ENCODE measurements around the gene C9orf43. TPM values are rescaled to one million over a fixed set of nuclear protein-coding genes. Genes with fewer than 3 reads are reported as not detected.
"Not testable (repeated sequence)": the region's sequence is repeated elsewhere in the genome, so short reads cannot be mapped to it uniquely, and the experiment has no call there.

Gene C9orf43
- total RNA-seq, 1 donor from 2014 or later, result 0.51 TPM

DNA sequence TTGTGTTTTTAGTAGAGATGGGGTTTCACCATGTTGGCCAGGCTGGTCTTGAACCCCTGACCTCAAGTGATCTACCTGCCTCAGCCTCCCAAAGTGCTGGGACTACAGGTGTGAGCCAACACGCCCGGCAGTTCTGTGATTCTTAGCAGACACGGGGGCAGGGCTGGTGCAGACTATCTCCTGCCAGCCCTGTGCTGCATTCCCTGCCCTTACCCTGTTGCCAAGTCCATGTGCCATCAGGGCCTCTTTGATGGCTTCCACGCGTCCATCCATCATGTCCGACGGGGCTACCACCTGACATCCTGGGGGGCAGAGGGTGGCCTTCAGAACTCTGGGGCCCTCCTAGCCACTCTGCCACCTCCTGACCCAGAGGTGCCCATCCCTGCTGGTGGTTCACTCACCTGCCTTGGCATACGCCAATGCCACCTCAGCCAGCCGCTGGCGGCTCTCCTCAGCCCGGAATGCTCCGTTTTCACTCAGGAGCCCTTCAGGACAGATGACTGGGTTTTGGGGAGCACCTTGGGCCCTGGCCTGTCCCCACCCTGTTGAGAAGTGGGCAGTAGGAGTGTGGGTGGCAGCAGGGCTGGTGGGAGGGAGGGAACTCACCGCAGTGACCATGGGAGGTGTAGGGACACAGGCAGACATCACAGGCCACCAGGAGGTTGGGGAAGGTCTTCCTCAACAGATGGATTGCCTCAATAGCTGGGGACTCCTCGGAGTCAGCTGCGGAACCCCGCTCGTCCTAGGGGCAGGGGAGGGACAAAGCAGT lies 20.2 kb upstream of the C9orf43 start:
- intact Hi-C loops (cut with micrococcal nuclease), result no loop called here
- no peaks in the 10 kb centered on the region for H3K4me1 Mint-ChIP-seq
- no peaks in the 10 kb centered on the region for H3K27me3 Mint-ChIP-seq
- no peaks in the 10 kb centered on the region for H3K9me3 Mint-ChIP-seq
- H3K27ac Mint-ChIP-seq, result no peak overlapping the region
- no peak for DNase-seq
- peaks cover 26% of the 10 kb centered on the region for H3K36me3 Mint-ChIP-seq (ENCODE audit: low read depth)
- no peak overlapping the region for H3K4me3 Mint-ChIP-seq

DNA sequence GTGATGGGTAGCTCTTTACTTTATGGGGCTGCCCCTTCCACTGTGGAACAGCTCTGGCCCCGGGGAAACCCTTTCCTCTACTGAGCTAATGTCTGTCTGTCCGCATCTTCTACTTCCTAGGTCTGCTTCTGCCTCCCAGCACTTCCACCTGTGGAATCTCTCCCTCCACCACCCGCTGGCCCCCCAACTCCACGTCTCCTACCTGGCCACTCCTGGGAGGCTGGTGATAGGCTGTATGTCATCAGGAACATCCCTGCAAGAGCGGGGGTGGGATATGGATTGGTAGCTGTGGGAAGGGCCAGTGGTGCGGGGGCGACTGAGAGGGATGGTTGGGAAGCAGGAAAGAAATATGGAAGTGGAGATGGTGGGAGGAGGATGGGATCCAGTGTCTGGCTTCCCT lies 18.6 kb upstream of the C9orf43 start:
- H3K27me3 Mint-ChIP-seq, result no peaks in the 10 kb centered on the region
- intact Hi-C loops (cut with micrococcal nuclease), result no loop called here
- no peak overlapping the region for H3K27ac Mint-ChIP-seq
- no peak overlapping the region for H3K4me3 Mint-ChIP-seq
- peaks cover 21% of the 10 kb centered on the region for H3K36me3 Mint-ChIP-seq (ENCODE audit: low read depth)
- H3K4me1 Mint-ChIP-seq, result peaks cover 3% of the 10 kb centered on the region
- no peak for DNase-seq
- no peaks in the 10 kb centered on the region for H3K9me3 Mint-ChIP-seq

DNA sequence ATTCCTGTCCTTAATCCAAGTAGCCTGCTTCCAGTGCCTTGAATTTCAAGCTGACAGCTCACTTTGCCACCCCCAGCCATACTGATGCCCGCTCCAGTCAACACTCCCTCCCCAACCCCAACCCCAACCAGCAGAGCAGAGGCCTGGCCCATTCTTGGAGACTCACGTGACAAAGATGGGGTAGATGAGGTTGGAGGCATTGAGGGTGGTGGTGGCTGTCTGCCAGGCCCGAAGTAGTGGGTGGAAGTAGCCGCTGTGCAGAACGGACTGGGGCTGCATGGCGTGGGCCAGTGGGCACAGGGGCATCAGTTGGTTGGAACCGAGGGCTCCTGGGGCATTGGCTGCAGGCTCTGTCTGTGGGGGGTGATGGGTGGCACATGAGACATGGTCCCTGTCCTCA lies 17.3 kb upstream of the C9orf43 start:
- Mint-ChIP-seq H3K27me3 (no peaks in the 10 kb centered on the region), H3K4me1 (peaks cover 5% of the 10 kb centered on the region), H3K36me3 (ENCODE audit: low read depth) (peaks cover 14% of the 10 kb centered on the region), H3K27ac (no peak overlapping the region), H3K9me3 (no peaks in the 10 kb centered on the region), H3K4me3 (no peak overlapping the region)
- intact Hi-C loops (cut with micrococcal nuclease), result no loop called here
- no peak for DNase-seq

- no peak for DNase-seq
- no peak overlapping the region for H3K4me3 Mint-ChIP-seq
- peaks cover 6% of the 10 kb centered on the region for H3K36me3 Mint-ChIP-seq (ENCODE audit: low read depth)
- no peaks in the 10 kb centered on the region for H3K27me3 Mint-ChIP-seq
- no peak overlapping the region for H3K27ac Mint-ChIP-seq
- H3K9me3 Mint-ChIP-seq, result no peaks in the 10 kb centered on the region
- intact Hi-C loops (cut with micrococcal nuclease), result no loop called here
- H3K4me1 Mint-ChIP-seq, result peaks cover 16% of the 10 kb centered on the region
Observed at GRCh38 chr9:113395000-113395861, 15.3 kb upstream of the C9orf43 start.

DNA sequence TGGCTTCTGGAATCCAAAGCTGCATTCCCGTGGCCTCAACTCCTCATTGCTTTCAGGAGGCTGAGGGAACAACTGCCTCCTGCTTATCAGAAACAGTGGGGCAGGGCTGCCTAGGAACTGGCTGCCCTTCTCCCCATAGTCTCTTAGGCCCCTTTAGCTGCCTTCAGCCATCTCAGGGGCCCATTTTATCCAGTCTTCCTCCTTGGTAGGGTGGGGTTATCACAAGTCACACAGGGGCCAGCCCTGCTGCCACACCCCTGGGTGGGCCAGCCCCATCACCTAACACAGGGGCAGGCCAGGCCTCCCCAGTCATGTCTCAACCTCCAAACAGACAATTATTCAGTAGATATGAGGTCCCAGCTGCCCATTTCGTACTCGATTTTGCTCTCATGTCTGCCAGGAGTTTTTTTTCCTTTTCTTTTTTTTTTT lies 13.3 kb upstream of the C9orf43 start:
- intact Hi-C loops (cut with micrococcal nuclease), result no loop called here
- no peak for DNase-seq
- Mint-ChIP-seq H3K27me3 (no peaks in the 10 kb centered on the region), H3K27ac (no peak overlapping the region), H3K4me3 (no peak overlapping the region), H3K36me3 (ENCODE audit: low read depth) (peaks cover 5% of the 10 kb centered on the region), H3K9me3 (no peaks in the 10 kb centered on the region), H3K4me1 (peaks cover 23% of the 10 kb centered on the region)

DNA sequence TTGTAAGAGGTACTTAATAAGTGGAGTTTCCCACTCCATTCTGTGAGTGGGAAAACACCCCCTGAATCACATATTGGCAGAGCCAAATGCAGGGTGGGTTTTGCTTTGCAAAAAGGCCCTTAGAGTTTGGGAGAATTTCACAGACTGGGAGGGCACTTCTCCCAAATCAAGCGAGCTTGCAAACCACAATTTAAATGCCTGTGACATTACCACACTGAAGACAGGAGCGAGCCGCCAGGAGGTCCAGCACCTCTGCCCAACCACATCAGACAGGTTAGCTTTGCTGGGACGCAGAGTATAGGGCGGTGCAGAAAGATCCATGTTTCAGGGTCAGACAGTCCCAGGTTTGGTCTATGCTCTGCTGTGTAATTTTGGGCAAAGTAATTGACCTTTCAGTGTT lies 11.8 kb upstream of the C9orf43 start:
- peaks cover 23% of the 10 kb centered on the region for H3K4me1 Mint-ChIP-seq
- H3K36me3 Mint-ChIP-seq (ENCODE audit: low read depth), result no peaks in the 10 kb centered on the region
- H3K27me3 Mint-ChIP-seq, result no peaks in the 10 kb centered on the region
- intact Hi-C loops (cut with micrococcal nuclease), result no loop called here
- DNase-seq, result no peak
- no peak overlapping the region for H3K27ac Mint-ChIP-seq
- no peaks in the 10 kb centered on the region for H3K9me3 Mint-ChIP-seq
- peak overlapping the region; percentile 57 for H3K4me3 Mint-ChIP-seq

DNA sequence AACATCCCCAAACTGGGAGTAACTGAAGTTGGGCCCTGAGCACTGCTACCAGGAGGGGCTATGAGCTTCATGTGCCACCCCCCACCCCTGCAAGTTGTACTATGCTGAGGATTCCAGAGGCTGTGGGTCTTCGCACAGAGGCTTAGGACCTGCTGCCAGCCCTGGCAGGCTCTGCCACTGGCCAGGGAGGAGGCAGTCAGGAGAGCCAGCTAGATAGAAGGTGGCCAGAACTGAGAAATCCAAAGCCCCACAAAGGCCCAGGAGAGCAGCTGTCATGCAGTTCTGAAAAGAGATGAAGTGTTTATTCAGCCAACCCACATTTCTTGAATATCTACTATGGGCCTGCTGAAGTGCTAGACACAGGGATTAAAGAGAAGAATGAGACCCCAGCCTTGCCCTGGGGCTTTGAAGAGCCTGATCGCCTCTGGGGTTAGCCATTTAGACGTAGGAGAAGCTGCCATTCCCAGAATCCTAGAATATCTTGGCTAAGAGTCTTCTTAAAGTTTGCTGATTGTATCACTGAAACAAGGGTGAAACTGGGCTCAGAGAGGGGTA lies 10.8 kb upstream of the C9orf43 start:
- H3K36me3 Mint-ChIP-seq (ENCODE audit: low read depth), result no peaks in the 10 kb centered on the region
- intact Hi-C loops (cut with micrococcal nuclease), result loop anchor here (2.0 kb wide), 2 partner anchors 23 to 59 kb away; partner anchors contain the start of genes HDHD3 and WDR31
- peak overlapping the region; percentile 51 for H3K27ac Mint-ChIP-seq
- peaks cover 23% of the 10 kb centered on the region for H3K4me1 Mint-ChIP-seq
- no peak for DNase-seq
- no peaks in the 10 kb centered on the region for H3K9me3 Mint-ChIP-seq
- H3K4me3 Mint-ChIP-seq, result peak overlapping the region; percentile 96
- no peaks in the 10 kb centered on the region for H3K27me3 Mint-ChIP-seq

DNA sequence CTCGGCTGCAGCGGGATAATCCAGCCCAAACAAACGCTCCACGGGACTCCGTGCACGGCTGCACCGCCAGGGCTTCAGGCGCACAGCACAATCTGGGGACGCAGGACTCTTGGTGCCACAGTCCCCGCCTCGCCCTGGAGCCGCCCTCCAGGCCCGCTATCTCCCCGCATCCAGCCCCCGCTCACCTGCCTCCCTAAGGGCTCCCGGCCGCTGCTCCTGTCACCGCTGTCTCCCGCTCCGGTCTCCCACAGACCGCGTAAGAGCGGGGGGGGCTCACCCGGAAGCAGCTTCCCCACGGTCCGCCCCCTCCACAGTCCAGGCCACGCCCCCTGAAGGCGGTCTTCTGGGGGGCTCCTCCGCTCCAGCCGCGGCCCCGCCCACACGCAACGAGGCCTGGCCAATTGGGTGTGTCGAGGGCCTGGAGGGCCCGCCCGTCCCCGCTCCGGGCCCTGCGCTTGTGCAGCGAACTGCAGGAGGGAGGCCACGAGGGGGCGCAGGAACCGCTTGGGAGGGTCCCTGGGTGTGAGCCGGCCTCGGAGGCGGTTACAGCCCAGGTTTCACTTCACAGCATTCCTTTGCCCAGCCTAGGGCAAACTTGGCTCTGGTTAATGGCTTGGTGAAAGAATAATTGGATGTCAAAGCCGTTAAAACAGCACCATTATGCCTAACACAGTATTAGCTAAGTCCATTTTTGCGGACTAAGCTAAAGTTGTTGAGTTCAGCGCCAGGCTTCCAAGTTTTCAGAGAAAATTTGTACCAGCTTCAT lies 9.3 kb upstream of the C9orf43 start, which contains the start of gene ALAD:
TSS of gene ALAD (minus strand) at position 258 of the 766 bp plus-strand sequence. CDS start 7,725 bp downstream, outside the sequence.
- peak; percentile 100 for DNase-seq
- H3K27me3 Mint-ChIP-seq, result no peaks in the 10 kb centered on the region
- peaks cover 23% of the 10 kb centered on the region for H3K4me1 Mint-ChIP-seq
- intact Hi-C loops (cut with micrococcal nuclease), result loop anchor here (1.0 to 2.0 kb wide), 10 partner anchors 9 to 257 kb away; partner anchors contain the start of genes C9orf43, CDC26, FKBP15 and HDHD3
- peak within 1 kb of the TSS; percentile 96 for H3K4me3 Mint-ChIP-seq
- no peaks in the 10 kb centered on the region for H3K9me3 Mint-ChIP-seq
- H3K36me3 Mint-ChIP-seq (ENCODE audit: low read depth), result no peaks in the 10 kb centered on the region
- H3K27ac Mint-ChIP-seq, result peak within 1 kb of the TSS; percentile 90

DNA sequence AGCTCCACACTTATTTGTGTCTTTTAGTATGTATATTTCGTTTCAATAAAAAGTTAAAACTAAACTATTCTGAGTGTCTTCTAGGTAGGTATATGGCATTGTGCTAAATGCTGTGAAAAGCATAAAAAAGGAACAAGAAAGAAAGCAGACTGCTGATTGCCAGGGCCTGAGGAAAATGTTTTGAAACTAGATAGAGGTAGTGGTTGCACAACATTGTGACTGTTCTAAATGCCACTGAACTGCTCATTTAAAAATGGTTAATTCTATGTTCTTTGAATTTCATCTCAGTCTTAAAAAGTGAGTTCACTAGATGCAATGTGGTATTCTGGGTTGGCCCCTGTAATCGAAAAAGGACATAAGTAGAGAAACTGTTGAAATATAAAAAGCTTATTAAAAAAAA lies 6.9 kb upstream of the C9orf43 start:
- no peak for DNase-seq
- no peak overlapping the region for H3K27ac Mint-ChIP-seq
- intact Hi-C loops (cut with micrococcal nuclease), result no loop called here
- peaks cover 31% of the 10 kb centered on the region for H3K4me1 Mint-ChIP-seq
- H3K27me3 Mint-ChIP-seq, result no peaks in the 10 kb centered on the region
- H3K36me3 Mint-ChIP-seq (ENCODE audit: low read depth), result peaks cover 17% of the 10 kb centered on the region
- no peak overlapping the region for H3K4me3 Mint-ChIP-seq
- no peaks in the 10 kb centered on the region for H3K9me3 Mint-ChIP-seq

DNA sequence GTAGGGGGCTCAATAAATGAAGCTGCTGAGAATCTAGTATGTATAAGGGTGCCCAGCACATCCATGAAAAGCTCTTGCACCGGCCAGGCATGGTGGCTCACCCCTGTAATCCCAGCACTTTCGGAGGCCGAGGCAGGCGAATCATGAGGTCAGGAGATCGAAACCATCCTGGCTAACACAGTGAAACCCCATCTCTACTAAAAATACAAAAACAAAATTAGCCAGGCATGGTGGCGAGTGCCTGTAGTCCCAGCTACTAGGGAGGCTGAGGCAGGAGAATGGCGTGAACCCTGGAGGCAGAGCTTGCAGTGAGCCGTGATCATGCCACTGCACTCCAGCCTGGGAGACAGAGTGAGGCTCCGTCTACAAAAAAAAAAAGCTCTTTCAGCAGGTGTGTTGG lies 4.2 kb upstream of the C9orf43 start:
- DNase-seq; H3K27ac Mint-ChIP-seq; H3K27me3 Mint-ChIP-seq; H3K4me3 Mint-ChIP-seq; intact Hi-C loops (cut with micrococcal nuclease); H3K9me3 Mint-ChIP-seq: not testable (repeated sequence)
- Mint-ChIP-seq H3K36me3 (ENCODE audit: low read depth) (peaks cover 34% of the 10 kb centered on the region), H3K4me1 (peaks cover 24% of the 10 kb centered on the region)

DNA sequence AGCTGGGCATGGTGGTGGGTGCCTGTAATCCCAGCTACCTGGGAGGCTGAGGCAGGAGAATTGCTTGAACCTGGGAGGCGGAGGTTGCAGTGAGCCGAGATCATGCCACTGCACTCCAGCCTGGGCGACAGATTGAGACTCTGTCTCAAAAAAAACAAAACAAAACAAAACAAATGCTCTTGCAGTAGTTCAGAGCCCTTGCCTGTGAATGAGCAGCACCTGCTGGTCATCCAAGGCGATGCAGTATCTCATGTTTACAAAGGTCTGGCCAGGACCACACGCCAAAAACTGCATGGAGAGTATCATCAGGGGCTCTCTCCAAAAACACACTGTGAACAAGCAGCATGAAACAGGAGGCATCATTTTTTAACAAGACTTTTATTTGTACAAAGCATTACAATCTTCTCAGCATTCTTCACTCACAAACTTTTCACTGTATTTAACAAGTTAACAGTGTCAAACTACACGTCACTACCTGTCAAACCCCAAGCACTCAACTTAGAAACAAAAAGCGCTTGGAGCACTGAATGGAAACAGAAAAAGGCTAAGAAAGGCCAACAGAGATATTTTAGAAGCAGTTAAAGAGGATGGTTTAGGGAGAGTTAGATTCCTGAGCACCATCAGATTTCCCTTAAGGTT lies 3.6 kb upstream of the C9orf43 start:
- peaks cover 20% of the 10 kb centered on the region for H3K4me1 Mint-ChIP-seq
- intact Hi-C loops (cut with micrococcal nuclease), result loop anchor here (1.0 kb wide), 1 partner anchor 98 kb away; no protein-coding TSS in a partner anchor
- peaks cover 34% of the 10 kb centered on the region for H3K36me3 Mint-ChIP-seq (ENCODE audit: low read depth)
- peak; percentile 90 for DNase-seq
- not testable (repeated sequence) for H3K27me3 Mint-ChIP-seq, H3K9me3 Mint-ChIP-seq
- H3K27ac Mint-ChIP-seq, result peak overlapping the region; percentile 39
- H3K4me3 Mint-ChIP-seq, result peak overlapping the region; percentile 26

- H3K9me3 Mint-ChIP-seq, result no peaks in the 10 kb centered on the region
- intact Hi-C loops (cut with micrococcal nuclease), result no loop called here
- no peaks in the 10 kb centered on the region for H3K27me3 Mint-ChIP-seq
- peaks cover 34% of the 10 kb centered on the region for H3K36me3 Mint-ChIP-seq (ENCODE audit: low read depth)
- H3K4me1 Mint-ChIP-seq, result peaks cover 20% of the 10 kb centered on the region
- peak overlapping the region; percentile 97 for H3K4me3 Mint-ChIP-seq
- DNase-seq, result no peak
- peak overlapping the region; percentile 99 for H3K27ac Mint-ChIP-seq
Observed at GRCh38 chr9:113409481-113409880, 1.1 kb upstream of the C9orf43 start.

- peaks cover 34% of the 10 kb centered on the region for H3K36me3 Mint-ChIP-seq (ENCODE audit: low read depth)
- H3K4me1 Mint-ChIP-seq, result peaks cover 20% of the 10 kb centered on the region
- H3K27ac Mint-ChIP-seq, result peak overlapping the region; percentile 99
- intact Hi-C loops (cut with micrococcal nuclease), result loop anchor here (1.0 to 2.0 kb wide), 12 partner anchors 9 to 1779 kb away; partner anchors contain the start of genes ALAD, CDC26, DNAJC25 and FKBP15
- no peaks in the 10 kb centered on the region for H3K9me3 Mint-ChIP-seq
- no peak for DNase-seq
- H3K27me3 Mint-ChIP-seq, result no peaks in the 10 kb centered on the region
- peak overlapping the region; percentile 97 for H3K4me3 Mint-ChIP-seq
Observed at GRCh38 chr9:113409883-113410206, 702 bp upstream of the C9orf43 start.
